Heart left ventricle (tissue), 13 donors: ENCODE results near the gene EHMT1.

Experiments used
- CTCF ChIP-seq, 12 donors: fragments of 200-600 bp; sonication (generic) in 4 of 12; IDR thresholded peaks; one replicate each; pipeline versions ENCODE4 v1.5.0 to v1.8.0; 2018 to 2022; ENCODE audit warnings: antibody characterized with exemption in 12 of 12, mild to moderate bottlenecking in 5 of 12
- POLR2A ChIP-seq, 2 donors: fragments of 450-650 bp; IDR thresholded peaks; one replicate each; pipeline ENCODE4 v1.6.1; 2017; ENCODE audit warnings: antibody characterized with exemption in 2 of 2, mild to moderate bottlenecking in 2 of 2, moderate library complexity in 2 of 2
- donor health status: ischemic (EF 13 %, LVEDD 7.1; RV severe dilation, severe dysfunction).
- donor health status: DM: no; HTN: yes; CAD: no.
- donor health status: DM: no; HTN: no; CAD: no.
- donor health status: ischemic (EF 25% LVEDD 6.9; RV normal size, moderate dysfunction).
- donor health status: ischemic (EF 25% LVEDD 5.7; RV mildly dilated, moderate dysfunction).
- donor health status: ischemic (EF 35%, LVEDD 5.7; RV mildly dilated, moderate dysfunction).
- donor health status: nonischemic (EF 11% LVEDD 7.7; RV severe dilation, severe dysfunction).
- donor health status: DM: yes; HTN: yes; CAD: no.
- donor health status: PGD.
- donor health status: ischemic (EF 29% LVEDD 5.4; RV normal size, mild dysfunction).
- donor health status: nonischemic (EF 23%, LVEDD 6.1; RV moderate dilation, normal function).

GRCh38 chr9:137797206-137798120, 178.7 kb downstream of the EHMT1 start:
- no peak for TF ChIP-seq CTCF (IDR thresholded peaks at IDR 0.05)
- TF ChIP-seq POLR2A (IDR thresholded peaks at IDR 0.05) = no peak
